OCI-M1 (cell line): ENCODE measurements around the gene UBA6.

ENCODE experiments used
- DNase-seq: peaks from one replicate; lab custom pipeline; 2025; lab: John Stamatoyannopoulos, UW

UBA6 gene

DNA sequence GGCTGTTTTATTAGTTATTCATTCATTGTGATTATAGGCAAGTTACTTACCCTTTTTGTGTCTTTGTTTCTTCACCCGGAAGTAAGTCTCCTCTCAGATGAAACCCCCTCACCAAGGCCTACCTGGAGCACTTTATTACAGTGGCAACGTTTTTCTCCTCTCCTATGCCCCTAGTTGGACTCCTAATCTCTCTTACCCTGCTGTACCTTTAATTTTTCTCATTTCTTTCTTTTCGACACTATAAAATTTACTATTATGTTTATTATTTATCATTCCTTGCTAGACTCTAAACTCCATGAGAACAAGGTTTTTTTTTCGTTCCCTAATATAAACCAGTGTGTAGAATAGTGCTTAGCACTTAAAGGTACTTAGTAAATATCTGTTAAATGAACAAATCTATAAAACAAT, 124.9 kb downstream of the UBA6 start:
- no peak for DNase-seq

DNA sequence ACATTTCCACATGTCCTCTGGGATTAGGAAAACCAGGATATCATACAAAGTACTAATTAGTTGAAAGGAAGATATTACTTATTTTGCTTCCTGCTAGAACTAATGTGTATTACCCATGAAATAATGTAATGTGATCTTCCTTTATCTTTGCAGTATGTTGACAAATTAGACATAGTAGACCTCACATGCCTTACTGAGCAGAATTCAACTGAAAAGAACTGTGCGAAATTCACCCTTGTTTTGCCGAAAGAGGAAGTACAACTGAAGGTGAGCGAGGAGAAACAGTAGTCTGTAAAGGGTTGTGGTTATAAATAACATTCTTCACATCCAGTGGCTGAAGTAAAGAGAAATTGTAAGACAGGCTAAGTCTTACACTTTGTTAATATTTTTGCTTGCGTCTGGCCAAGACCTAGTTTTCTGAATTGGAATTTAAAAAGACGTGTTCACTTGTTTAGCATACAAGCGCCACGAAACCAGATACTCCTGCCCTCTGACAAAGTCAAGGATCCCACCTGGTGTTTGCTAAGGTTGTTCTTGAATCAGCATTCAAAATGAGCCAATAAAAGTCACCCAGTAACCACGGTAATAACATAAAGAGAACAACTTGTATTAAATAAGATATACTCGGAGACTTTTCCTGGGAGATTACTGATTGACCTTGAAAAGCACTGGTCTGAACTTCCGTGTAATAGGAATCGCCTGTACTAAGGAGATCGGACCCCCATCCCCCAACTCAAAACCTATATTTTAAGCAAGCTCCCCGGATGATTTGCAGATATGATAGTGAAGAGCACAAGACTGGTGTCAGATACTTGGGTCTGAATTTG, 125.5 kb downstream of the UBA6 start:
- DNase-seq = peak; percentile 83

GRCh38 chr4:67573193-67573592, 127.8 kb downstream of the UBA6 start:
- peak; percentile 58 for DNase-seq

DNA sequence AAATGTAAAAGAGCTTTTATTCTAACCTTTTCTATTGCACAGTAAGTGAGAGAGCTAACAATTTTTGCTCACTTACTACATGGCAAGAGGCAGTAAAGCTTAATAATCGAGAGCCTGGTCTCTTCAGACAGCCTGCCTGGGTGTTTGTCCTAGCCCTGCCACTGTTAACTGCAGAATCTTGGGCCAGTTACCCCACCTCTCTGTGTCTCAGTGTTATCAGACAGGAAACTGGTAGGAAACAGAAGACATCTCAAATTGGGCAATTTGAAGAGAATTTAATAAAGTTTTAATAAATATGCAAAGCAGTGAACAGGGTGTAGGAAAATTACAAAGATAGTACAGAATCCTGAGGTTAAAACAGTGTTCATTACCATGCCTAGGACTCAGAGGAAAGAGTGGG, 129.0 kb downstream of the UBA6 start:
- DNase-seq = peak; percentile 30

- no peak for DNase-seq
Measured at GRCh38 chr4:67570537-67570936, 130.4 kb downstream of the UBA6 start.

GRCh38 chr4:67568820-67569219, 132.1 kb downstream of the UBA6 start:
- DNase-seq = peak; percentile 40

DNA sequence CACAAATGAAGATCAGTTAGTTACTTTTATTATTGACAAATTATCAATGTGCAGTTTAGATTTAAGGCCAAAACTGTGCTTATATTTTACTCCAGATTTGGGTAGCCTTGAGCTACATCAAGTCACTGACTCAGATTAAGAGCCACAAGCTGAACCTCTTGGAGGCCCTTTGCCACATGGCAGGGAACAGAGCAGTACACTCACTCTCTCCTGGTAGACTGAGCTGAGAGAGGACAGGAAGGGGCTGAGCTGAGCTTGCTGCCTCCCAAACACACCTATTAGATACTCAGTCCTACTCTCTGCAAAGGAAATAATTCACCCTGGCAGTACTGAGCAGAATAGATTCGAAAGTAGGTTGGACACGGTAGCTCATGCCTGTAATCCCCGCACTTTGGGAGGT, 134.6 kb downstream of the UBA6 start:
- no peak for DNase-seq

DNA sequence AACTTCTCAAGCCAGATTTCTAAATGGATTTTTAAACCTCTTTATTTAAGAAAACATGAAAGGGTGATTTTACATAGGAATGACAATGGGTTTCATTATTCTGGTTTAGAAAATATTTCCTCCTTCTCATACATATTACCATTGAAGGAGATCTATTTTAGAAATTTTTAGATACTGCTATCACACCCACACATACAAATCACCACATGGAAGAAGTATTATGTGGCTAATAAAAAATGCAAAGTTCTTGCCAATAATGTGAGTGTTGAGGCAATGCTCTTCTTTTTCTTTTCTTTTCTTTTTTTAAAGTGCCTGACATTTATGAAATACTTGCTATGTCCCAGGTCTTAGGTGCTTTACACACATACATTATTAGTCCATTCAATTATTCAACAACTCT, 135.7 kb downstream of the UBA6 start:
- DNase-seq = no peak
